Neural cell (in vitro differentiated cells): ENCODE data around the gene PPIF.

Source experiments
- EP300 ChIP-seq: fragments of 450-650 bp; conservative IDR thresholded peaks from 2 replicates; pipeline ENCODE4 v1.6.1; 2014; ENCODE audit warnings: antibody characterized with exemption, mild to moderate bottlenecking, moderate library complexity; ENCODE audit not compliant: poor library complexity, severe bottlenecking
- EZH2 ChIP-seq: fragments of 200-600, 300-800 bp; shearing (Covaris generic), sonication (generic); IDR thresholded peaks from 2 replicates; pipeline ENCODE4 v1.6.1; 2014; ENCODE audit warnings: antibody characterized with exemption, low read length, borderline replicate concordance, mild to moderate bottlenecking; ENCODE audit not compliant: insufficient read depth, poor library complexity, severe bottlenecking
- MXI1 ChIP-seq: fragments of 450-650 bp; conservative IDR thresholded peaks from 2 replicates; pipeline ENCODE4 v1.6.1; 2014; ENCODE audit warnings: antibody characterized with exemption, mild to moderate bottlenecking; ENCODE audit not compliant: poor library complexity, severe bottlenecking
- POLR2AphosphoS5 ChIP-seq: IDR thresholded peaks from 2 replicates; pipeline ENCODE4 v1.6.1; 2012
- RAD21 ChIP-seq: fragments of 450-650 bp; conservative IDR thresholded peaks from 2 replicates; pipeline ENCODE4 v1.6.1; 2014; ENCODE audit warnings: antibody characterized with exemption, mild to moderate bottlenecking, moderate library complexity
- SMC3 ChIP-seq: fragments of 450-650 bp; conservative IDR thresholded peaks from 2 replicates; pipeline ENCODE4 v1.6.1; 2014; ENCODE audit warnings: antibody characterized with exemption, mild to moderate bottlenecking, moderate library complexity; ENCODE audit not compliant: poor library complexity
- TAF1 ChIP-seq: IDR thresholded peaks from 2 replicates; pipeline ENCODE4 v1.6.1; 2012; ENCODE audit warnings: low read depth
- TF ChIP-seq, protein P1 (sequence below): fragments of 450-650 bp; IDR thresholded peaks from 2 replicates; pipeline ENCODE4 v1.5.1; 2014; ENCODE audit warnings: antibody characterized with exemption, mild to moderate bottlenecking, moderate library complexity; ENCODE audit not compliant: poor library complexity, severe bottlenecking
- TF ChIP-seq, protein P2 (sequence below): IDR thresholded peaks from 2 replicates; pipeline ENCODE4 v1.6.1; 2012; ENCODE audit warnings: borderline replicate concordance

DNA sequence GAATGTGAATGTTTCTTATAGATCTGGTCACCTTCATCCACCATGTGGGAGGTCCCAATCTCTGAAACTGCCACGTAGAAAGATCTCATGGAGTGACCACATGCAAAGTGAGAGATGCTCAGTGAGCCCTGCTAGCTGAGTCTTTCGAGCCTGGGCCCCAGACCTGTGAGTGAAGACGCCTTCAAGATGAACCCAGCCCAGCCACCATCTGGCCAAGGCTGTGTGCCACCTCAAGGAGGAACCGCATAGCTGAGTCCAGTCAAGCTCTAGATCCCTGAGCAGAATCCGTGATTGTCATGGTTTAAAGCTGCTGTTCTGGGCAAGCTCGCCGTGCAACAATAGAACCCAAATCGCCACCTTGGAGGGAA, 20.2 kb upstream of the PPIF start:
- TF ChIP-seq EZH2 (no peak), POLR2AphosphoS5 (no peak), EP300 (no peak), TAF1 (no peak), RAD21 (no peak), MXI1 (no peak), SMC3 (no peak)
- TF ChIP-seq, protein P1, sequence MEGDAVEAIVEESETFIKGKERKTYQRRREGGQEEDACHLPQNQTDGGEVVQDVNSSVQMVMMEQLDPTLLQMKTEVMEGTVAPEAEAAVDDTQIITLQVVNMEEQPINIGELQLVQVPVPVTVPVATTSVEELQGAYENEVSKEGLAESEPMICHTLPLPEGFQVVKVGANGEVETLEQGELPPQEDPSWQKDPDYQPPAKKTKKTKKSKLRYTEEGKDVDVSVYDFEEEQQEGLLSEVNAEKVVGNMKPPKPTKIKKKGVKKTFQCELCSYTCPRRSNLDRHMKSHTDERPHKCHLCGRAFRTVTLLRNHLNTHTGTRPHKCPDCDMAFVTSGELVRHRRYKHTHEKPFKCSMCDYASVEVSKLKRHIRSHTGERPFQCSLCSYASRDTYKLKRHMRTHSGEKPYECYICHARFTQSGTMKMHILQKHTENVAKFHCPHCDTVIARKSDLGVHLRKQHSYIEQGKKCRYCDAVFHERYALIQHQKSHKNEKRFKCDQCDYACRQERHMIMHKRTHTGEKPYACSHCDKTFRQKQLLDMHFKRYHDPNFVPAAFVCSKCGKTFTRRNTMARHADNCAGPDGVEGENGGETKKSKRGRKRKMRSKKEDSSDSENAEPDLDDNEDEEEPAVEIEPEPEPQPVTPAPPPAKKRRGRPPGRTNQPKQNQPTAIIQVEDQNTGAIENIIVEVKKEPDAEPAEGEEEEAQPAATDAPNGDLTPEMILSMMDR, result no peak
- TF ChIP-seq, protein P2, sequence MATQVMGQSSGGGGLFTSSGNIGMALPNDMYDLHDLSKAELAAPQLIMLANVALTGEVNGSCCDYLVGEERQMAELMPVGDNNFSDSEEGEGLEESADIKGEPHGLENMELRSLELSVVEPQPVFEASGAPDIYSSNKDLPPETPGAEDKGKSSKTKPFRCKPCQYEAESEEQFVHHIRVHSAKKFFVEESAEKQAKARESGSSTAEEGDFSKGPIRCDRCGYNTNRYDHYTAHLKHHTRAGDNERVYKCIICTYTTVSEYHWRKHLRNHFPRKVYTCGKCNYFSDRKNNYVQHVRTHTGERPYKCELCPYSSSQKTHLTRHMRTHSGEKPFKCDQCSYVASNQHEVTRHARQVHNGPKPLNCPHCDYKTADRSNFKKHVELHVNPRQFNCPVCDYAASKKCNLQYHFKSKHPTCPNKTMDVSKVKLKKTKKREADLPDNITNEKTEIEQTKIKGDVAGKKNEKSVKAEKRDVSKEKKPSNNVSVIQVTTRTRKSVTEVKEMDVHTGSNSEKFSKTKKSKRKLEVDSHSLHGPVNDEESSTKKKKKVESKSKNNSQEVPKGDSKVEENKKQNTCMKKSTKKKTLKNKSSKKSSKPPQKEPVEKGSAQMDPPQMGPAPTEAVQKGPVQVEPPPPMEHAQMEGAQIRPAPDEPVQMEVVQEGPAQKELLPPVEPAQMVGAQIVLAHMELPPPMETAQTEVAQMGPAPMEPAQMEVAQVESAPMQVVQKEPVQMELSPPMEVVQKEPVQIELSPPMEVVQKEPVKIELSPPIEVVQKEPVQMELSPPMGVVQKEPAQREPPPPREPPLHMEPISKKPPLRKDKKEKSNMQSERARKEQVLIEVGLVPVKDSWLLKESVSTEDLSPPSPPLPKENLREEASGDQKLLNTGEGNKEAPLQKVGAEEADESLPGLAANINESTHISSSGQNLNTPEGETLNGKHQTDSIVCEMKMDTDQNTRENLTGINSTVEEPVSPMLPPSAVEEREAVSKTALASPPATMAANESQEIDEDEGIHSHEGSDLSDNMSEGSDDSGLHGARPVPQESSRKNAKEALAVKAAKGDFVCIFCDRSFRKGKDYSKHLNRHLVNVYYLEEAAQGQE, result no peak
